HEK293 (cell line): ENCODE results near the gene CCT8L2.
"Not testable (repeated sequence)": the region's sequence is repeated elsewhere in the genome, so short reads cannot be mapped to it uniquely, and the experiment has no call there.

ENCODE experiments used
- CTCF ChIP-seq: fragments of 450-650 bp; formaldehyde crosslinking; IDR thresholded peaks from 2 replicates; pipeline ENCODE4 v1.5.1; 2016; ENCODE audit warnings: missing biosample characterization, missing genetic modification characterization
- MYNN ChIP-seq: fragments of 450-650 bp; formaldehyde crosslinking; IDR thresholded peaks from 2 replicates; pipeline ENCODE4 v1.5.1; 2016; ENCODE audit warnings: missing biosample characterization, missing genetic modification characterization, borderline replicate concordance
- OSR2 ChIP-seq: fragments of 450-650 bp; formaldehyde crosslinking; IDR thresholded peaks from 2 replicates; pipeline ENCODE4 v1.5.1; 2016; ENCODE audit warnings: missing biosample characterization, missing genetic modification characterization
- SP2 ChIP-seq: fragments of 450-650 bp; formaldehyde crosslinking; IDR thresholded peaks from 2 replicates; pipeline ENCODE4 v1.5.1; 2016; ENCODE audit warnings: missing biosample characterization, missing genetic modification characterization
- SP3 ChIP-seq: fragments of 450-650 bp; formaldehyde crosslinking; IDR thresholded peaks from 2 replicates; pipeline ENCODE4 v1.5.1; 2016; ENCODE audit warnings: missing biosample characterization, missing genetic modification characterization
- TCF7L2 ChIP-seq: IDR thresholded peaks from 2 replicates; pipeline ENCODE4 v1.6.1; 2011; ENCODE audit warnings: low read depth, mild to moderate bottlenecking, inconsistent platforms, low read length, moderate library complexity, borderline replicate concordance
- YY2 ChIP-seq: fragments of 450-650 bp; formaldehyde crosslinking; IDR thresholded peaks from 2 replicates; pipeline ENCODE4 v1.5.1; 2016; ENCODE audit warnings: missing biosample characterization, missing genetic modification characterization
- ZBTB7A ChIP-seq: fragments of 450-650 bp; formaldehyde crosslinking; IDR thresholded peaks from 2 replicates; pipeline ENCODE4 v1.5.1; 2016; ENCODE audit warnings: low read depth, missing biosample characterization, missing genetic modification characterization
- ZNF514 ChIP-seq: fragments of 450-650 bp; formaldehyde crosslinking; IDR thresholded peaks from 2 replicates; pipeline ENCODE4 v1.5.1; 2016; ENCODE audit warnings: missing biosample characterization, missing genetic modification characterization
- TF ChIP-seq, protein P1 (sequence below): fragments of 450-650 bp; formaldehyde crosslinking; IDR thresholded peaks from 2 replicates; pipeline ENCODE4 v1.5.1; 2016; ENCODE audit warnings: missing biosample characterization, missing genetic modification characterization

DNA sequence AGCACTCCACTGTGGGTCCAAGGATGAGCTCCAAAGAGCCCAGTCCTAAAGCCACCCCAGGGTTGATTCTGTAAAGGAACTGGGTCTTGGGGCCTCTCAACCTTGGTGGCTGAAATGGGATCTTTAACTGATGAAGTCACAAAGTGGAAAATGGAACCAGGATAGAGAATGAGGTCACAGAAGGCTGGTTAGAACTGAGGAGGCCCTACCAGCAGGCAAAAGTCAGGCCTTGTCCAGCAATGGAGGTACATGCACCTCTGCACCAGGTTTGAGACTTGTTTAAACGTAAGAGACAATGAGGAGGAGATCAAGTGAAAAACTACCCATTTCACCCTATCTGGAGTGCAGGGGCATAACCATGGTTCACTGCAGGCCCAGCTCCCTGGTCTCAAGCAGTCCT is at the start of gene CCT8L2:
- TF ChIP-seq, protein P1, sequence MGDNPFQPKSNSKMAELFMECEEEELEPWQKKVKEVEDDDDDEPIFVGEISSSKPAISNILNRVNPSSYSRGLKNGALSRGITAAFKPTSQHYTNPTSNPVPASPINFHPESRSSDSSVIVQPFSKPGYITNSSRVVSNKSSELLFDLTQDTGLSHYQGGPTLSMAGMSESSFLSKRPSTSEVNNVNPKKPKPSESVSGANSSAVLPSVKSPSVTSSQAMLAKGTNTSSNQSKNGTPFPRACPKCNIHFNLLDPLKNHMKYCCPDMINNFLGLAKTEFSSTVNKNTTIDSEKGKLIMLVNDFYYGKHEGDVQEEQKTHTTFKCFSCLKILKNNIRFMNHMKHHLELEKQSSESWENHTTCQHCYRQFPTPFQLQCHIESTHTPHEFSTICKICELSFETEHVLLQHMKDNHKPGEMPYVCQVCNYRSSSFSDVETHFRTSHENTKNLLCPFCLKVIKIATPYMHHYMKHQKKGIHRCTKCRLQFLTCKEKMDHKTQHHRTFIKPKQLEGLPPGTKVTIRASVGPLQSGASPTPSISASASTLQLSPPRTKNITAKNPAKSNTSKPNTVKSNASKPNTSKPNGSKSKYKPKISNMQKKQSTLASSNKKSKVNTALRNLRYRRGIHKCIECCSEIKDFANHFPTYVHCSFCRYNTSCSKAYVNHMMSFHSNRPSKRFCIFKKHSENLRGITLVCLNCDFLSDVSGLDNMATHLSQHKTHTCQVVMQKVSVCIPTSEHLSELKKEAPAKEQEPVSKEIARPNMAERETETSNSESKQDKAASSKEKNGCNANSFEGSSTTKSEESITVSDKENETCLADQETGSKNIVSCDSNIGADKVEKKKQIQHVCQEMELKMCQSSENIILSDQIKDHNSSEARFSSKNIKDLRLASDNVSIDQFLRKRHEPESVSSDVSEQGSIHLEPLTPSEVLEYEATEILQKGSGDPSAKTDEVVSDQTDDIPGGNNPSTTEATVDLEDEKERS = not testable (repeated sequence)
- TF ChIP-seq ZNF514; TCF7L2; SP2 (tag by site-specific recombination); CTCF; ZBTB7A (tag by site-specific recombination); YY2 (tag by site-specific recombination); MYNN (tag by site-specific recombination); OSR2 (tag by site-specific recombination); SP3 (tag by site-specific recombination): not testable (repeated sequence)
